ENCODE results near the gene KIF3A. TPM values are rescaled to one million over a fixed set of nuclear protein-coding genes. Genes with fewer than 3 reads are reported as not detected.
"Not testable (repeated sequence)": the region's sequence is repeated elsewhere in the genome, so short reads cannot be mapped to it uniquely, and the experiment has no call there.

The KIF3A gene
- total RNA-seq, 1 donor = 12.7 TPM

- Histone ChIP-seq H3K9me3 (ENCODE audit: low read depth, low read length) (no peaks in the 10 kb centered on the region), H4K20me1 (ENCODE audit: insufficient read depth, low read length) (no peaks in the 10 kb centered on the region), H3K4me3 (ENCODE audit: insufficient read depth, low read length) (no peak overlapping the region), H3K4me2 (ENCODE audit: insufficient read depth, low read length) (no peak overlapping the region), H3K36me3 (ENCODE audit: insufficient read depth, low read length) (no peaks in the 10 kb centered on the region), H3K4me1 (ENCODE audit: insufficient read depth, low read length) (peaks cover 3% of the 10 kb centered on the region), H2AFZ (ENCODE audit: low read length) (no peak overlapping the region), H3K79me2 (ENCODE audit: insufficient read depth, low read length) (no peaks in the 10 kb centered on the region), H3K27me3 (ENCODE audit: insufficient read depth, low read length) (no peaks in the 10 kb centered on the region), H3K27ac (ENCODE audit: low read depth, low read length) (no peak overlapping the region)
- TF ChIP-seq, protein P1, sequence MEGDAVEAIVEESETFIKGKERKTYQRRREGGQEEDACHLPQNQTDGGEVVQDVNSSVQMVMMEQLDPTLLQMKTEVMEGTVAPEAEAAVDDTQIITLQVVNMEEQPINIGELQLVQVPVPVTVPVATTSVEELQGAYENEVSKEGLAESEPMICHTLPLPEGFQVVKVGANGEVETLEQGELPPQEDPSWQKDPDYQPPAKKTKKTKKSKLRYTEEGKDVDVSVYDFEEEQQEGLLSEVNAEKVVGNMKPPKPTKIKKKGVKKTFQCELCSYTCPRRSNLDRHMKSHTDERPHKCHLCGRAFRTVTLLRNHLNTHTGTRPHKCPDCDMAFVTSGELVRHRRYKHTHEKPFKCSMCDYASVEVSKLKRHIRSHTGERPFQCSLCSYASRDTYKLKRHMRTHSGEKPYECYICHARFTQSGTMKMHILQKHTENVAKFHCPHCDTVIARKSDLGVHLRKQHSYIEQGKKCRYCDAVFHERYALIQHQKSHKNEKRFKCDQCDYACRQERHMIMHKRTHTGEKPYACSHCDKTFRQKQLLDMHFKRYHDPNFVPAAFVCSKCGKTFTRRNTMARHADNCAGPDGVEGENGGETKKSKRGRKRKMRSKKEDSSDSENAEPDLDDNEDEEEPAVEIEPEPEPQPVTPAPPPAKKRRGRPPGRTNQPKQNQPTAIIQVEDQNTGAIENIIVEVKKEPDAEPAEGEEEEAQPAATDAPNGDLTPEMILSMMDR (IDR thresholded peaks at IDR 0.05; ENCODE audit: extremely low read depth, low read depth, low read length) = no peak
- no peak for DNase-seq (ENCODE audit: insufficient read length, low spot score, missing footprints)
Measured at GRCh38 chr5:132692632-132692967, 44.7 kb downstream of the KIF3A start.

- not testable (repeated sequence) for H3K27ac ChIP-seq (ENCODE audit: low read depth, low read length); H3K27me3 ChIP-seq (ENCODE audit: insufficient read depth, low read length); H3K79me2 ChIP-seq (ENCODE audit: insufficient read depth, low read length); H3K4me2 ChIP-seq (ENCODE audit: insufficient read depth, low read length); H3K4me1 ChIP-seq (ENCODE audit: insufficient read depth, low read length); H3K4me3 ChIP-seq (ENCODE audit: insufficient read depth, low read length); H2AFZ ChIP-seq (ENCODE audit: low read length); H3K9me3 ChIP-seq (ENCODE audit: low read depth, low read length); H3K36me3 ChIP-seq (ENCODE audit: insufficient read depth, low read length); DNase-seq (ENCODE audit: insufficient read length, low spot score, missing footprints); H4K20me1 ChIP-seq (ENCODE audit: insufficient read depth, low read length)
Measured at GRCh38 chr5:132691755-132692631, 45.4 kb downstream of the KIF3A start.

DNA sequence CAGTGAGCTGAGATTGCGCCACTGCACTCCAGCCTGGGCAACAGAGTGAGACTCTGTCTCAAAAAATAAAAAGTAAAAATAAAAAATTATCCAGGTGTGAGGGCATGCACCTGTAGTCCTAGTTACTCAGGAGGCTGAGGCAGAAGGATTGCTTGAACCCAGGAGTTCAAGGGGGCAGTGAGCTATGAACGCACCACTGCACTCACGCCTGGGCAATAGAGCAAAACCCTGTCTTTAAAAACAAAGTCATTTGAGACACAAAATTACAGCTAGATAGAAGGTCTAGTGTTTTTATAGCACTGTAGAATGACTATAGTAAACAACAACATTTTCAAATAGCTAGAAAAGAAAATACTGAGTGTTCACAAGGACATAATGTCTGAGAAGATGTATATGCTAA is 47.2 kb downstream of the KIF3A start:
- H3K27ac ChIP-seq (ENCODE audit: low read depth, low read length) = no peak overlapping the region
- no peak overlapping the region for H3K4me3 ChIP-seq (ENCODE audit: insufficient read depth, low read length)
- no peak overlapping the region for H3K4me2 ChIP-seq (ENCODE audit: insufficient read depth, low read length)
- H3K27me3 ChIP-seq (ENCODE audit: insufficient read depth, low read length) = no peaks in the 10 kb centered on the region
- no peak for DNase-seq (ENCODE audit: insufficient read length, low spot score, missing footprints)
- no peaks in the 10 kb centered on the region for H3K79me2 ChIP-seq (ENCODE audit: insufficient read depth, low read length)
- no peaks in the 10 kb centered on the region for H3K36me3 ChIP-seq (ENCODE audit: insufficient read depth, low read length)
- no peaks in the 10 kb centered on the region for H3K9me3 ChIP-seq (ENCODE audit: low read depth, low read length)
- H2AFZ ChIP-seq (ENCODE audit: low read length) = no peak overlapping the region
- TF ChIP-seq, protein P1 (IDR thresholded peaks at IDR 0.05; ENCODE audit: extremely low read depth, low read depth, low read length) = no peak
- H3K4me1 ChIP-seq (ENCODE audit: insufficient read depth, low read length) = peaks cover 4% of the 10 kb centered on the region
- no peaks in the 10 kb centered on the region for H4K20me1 ChIP-seq (ENCODE audit: insufficient read depth, low read length)

DNA sequence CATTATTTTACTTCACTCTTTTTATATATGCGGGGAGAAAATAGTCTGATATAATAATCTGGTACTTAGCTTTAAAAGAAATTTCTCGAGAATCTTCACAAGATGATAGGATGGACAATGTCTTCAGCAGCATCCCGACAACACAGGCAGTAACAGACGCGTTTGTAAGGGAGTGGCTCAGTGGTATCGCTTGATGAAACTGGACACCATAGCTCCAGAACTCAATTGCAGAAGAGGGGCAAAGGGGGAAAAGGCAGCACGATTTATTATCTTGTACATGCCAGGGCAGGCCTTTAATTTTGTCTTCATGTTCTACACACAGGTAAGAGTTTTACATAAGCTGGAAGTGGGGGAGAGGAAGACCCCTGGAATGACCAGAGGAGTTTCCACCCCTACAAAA is 47.8 kb downstream of the KIF3A start:
- H3K36me3 ChIP-seq (ENCODE audit: insufficient read depth, low read length) = no peaks in the 10 kb centered on the region
- no peaks in the 10 kb centered on the region for H3K27me3 ChIP-seq (ENCODE audit: insufficient read depth, low read length)
- H3K4me2 ChIP-seq (ENCODE audit: insufficient read depth, low read length) = no peak overlapping the region
- no peaks in the 10 kb centered on the region for H3K9me3 ChIP-seq (ENCODE audit: low read depth, low read length)
- no peak overlapping the region for H3K27ac ChIP-seq (ENCODE audit: low read depth, low read length)
- H3K4me1 ChIP-seq (ENCODE audit: insufficient read depth, low read length) = peaks cover 10% of the 10 kb centered on the region
- no peak for DNase-seq (ENCODE audit: insufficient read length, low spot score, missing footprints)
- no peak overlapping the region for H3K4me3 ChIP-seq (ENCODE audit: insufficient read depth, low read length)
- H2AFZ ChIP-seq (ENCODE audit: low read length) = no peak overlapping the region
- no peaks in the 10 kb centered on the region for H4K20me1 ChIP-seq (ENCODE audit: insufficient read depth, low read length)
- TF ChIP-seq, protein P1 (IDR thresholded peaks at IDR 0.05; ENCODE audit: extremely low read depth, low read depth, low read length) = no peak
- H3K79me2 ChIP-seq (ENCODE audit: insufficient read depth, low read length) = no peaks in the 10 kb centered on the region

All from osteoblast (primary cell).